Stomach (tissue), 4 donors: Measurements from ENCODE around the gene MYOM1.

Experiments
- CTCF ChIP-seq, 7 experiments: fragments of 450-650 bp in 4 of 7; fragments of 200-600 bp in 3 of 7; sonication (generic) in 3 of 7; IDR thresholded peaks; one replicate each; pipeline ENCODE4 v1.5.1; 2016 to 2019; ENCODE audit warnings: antibody characterized with exemption in 7 of 7, control low read depth in 2 of 7, mild to moderate bottlenecking in 1 of 7
- EP300 ChIP-seq: sonication (generic); formaldehyde crosslinking; IDR thresholded peaks from one replicate; pipeline ENCODE4 v1.6.1; 2017; ENCODE audit warnings: antibody characterized with exemption

DNA sequence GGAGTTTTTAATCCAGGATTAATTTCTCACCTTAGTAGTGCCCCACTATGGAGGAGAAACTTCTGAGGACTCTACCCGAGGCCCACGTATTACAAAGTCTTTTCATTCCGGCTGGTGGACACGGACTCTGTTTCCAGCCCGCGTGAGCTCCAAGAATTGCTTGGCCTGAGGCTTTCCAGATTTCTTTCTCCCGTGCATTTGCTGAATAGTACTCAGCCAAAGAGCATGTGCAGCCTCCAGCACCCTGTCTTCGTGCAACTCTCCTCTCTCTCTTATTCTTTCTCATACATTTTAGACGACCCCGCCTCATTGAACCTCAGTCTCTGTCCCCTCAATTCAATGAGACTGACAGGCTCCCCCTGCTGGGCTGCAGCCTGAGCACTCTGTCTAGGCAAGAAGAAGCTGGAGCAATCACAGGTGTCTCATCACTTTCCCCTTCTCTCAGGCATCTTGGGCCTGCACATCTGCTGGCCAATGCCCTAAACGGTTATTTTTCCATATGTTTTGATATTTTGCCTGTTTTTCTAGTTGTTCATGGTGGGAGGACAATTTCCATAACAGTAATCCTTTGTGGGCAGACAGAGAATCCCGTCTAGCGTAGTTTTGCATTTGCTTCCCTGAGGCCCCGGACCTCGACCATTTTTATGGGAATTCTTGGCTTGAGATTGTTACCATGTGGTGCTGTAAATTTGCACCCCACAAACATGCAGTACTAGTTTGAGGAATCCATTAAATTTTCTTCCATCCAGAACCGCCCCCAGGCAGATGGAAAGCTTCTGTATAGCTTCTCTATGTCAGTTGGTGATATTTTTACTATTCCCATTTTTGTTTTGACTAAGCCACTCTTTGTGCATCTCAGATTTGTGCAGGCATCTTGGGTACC is 156.7 kb downstream of the MYOM1 start:
- no peak for TF ChIP-seq EP300
- TF ChIP-seq CTCF (IDR thresholded peaks at IDR 0.05): peak in 5 of 7 experiments; percentile 59 to 84 (median 78)
